HG03354 (cell line): ENCODE results near the gene METRN.
"Not testable (repeated sequence)": the region's sequence is repeated elsewhere in the genome, so short reads cannot be mapped to it uniquely, and the experiment has no call there.

Experiments used
- ATAC-seq: cut with Tn5 transposase; IDR thresholded peaks from one replicate; pipeline ENCODE4 v1.9.1; 2021; ENCODE audit warnings: mild to moderate bottlenecking; ENCODE audit not compliant: unreplicated experiment, poor library complexity, severe bottlenecking

METRN gene

DNA sequence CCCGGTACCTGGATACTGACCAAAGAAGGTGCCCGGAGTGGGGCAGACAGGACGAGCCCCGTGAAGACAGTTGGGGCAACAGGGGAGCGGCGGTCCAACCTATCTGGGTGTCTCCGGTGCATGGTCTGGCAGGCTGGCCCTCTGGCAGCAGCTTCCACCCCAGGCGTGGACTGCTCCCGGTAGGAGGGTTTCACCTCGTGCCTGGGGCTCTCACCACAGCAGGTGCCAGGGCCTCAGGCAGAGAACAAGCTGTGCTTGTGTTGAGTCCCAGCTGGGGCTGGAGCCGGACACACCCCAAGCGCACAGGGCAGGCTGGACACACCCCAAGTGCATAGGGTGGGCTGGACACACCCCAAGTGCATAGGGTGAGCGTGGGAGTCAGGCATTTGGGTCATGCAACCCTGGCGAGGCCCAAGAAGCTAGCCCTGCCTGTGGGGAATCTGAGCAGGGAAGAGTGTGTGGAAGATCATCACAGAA, 7.8 kb upstream of the METRN start:
- ATAC-seq: no peak

DNA sequence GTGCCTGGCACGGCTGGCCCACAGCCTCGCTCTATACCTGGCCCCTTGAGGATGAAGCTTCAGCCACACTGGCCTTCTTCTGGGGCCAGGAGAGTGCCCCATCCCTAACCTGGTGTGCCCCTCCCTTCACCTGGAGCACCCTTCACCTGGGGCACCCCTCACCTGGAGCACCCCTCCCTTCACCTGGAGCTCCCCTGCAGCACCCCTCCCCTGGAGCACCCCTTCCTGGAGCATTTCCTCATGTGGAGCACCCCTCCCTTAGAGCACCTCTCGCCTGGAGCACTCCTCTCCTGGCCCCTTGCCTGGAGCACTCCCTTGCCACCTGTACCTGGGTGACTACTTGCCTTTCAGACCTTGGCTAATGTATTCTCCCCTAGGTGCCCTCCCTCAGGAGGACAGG, 6.9 kb upstream of the METRN start:
- ATAC-seq: no peak

DNA sequence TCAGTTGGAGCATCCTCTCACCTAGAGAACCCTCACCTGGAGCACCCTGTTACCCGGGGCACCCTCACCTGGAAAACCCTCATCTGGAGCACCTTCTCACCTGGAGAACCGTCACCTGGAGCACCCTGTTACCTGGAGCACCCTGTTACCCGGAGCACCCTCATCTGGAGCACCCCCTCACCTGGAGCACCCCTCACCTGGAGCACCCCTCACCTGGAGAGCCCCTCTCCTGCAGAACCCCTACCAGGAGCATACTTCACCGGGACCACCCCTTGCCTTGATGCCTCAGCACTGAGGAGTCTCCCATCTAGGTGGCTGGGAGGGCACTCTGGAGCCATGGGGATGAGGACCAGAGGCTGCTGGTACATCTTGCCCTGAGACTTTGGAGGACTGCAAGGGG, 6.0 kb upstream of the METRN start:
- ATAC-seq: no peak

DNA sequence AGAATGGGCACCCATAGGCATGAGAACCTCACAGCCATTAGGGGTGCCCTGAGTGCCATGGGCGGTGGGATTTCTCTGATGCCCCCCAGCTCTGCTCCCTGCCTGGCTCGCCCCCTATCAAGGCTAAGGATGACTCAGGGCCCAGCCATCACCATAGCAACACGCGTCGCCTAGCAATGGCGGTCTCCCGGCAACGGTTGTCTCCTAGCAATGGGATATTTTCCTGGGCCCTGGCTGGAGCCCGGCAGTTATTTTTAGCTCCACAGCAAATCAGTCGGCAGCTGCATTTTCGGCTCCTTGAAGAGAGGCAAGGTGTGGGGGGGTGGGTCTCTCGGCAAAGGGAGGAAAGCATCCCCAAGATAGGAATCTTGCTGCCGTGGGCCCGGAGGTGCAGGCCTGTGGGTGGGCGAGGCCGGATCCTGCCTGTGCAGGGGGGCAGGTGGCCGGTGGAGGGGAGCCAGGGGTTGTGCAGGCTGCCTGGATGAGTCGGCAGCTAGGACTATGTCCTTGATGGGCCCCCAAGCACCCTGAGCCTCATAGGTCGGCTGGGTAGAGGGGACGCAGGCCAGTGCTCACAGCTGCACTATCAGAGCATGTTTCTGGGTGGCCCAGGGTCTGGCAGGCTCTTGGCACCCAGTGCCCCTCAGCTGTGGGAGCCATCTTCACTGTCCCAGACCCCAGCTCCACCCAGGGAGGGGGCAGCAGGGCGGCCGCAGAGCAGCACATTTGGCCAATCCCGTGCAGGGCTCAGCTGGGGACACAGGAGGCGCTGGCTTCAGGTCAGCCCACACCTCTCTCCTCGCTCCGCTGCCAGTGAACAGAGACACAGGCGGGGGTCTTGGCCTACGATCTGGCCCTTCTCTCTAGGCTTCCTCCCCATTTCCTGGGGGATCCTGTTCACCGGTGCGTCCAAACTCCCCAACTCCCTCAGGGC, 5.1 kb upstream of the METRN start:
- ATAC-seq: no peak

DNA sequence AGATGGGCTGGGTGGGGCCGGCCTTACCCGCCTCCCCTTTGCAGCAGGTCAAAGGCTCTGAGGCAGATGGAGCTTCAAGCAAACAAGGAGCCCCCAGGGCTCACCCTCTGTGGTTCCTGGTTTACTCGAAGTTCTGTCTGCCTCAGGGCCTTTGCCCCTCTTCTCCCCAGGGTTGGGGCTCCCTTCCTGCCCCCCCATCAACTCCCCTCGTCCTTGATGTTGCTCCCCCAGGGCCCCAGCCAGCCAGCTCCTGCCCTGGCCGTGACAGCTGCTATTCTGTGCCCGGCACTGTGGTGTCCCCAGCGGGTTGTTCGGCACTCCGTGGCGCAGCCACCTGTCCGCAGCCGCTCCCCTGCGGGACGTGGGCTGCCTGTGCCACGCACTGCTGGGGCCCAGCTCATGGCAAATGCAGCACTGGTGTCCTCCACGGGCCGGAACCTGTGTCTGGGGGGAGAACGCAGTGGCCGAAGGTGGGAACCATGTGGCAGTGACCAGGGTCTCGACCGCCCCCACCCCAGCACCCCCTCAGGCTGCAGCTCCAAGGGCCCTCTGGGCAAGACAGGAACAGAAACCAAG, 4.3 kb upstream of the METRN start:
- no peak for ATAC-seq

DNA sequence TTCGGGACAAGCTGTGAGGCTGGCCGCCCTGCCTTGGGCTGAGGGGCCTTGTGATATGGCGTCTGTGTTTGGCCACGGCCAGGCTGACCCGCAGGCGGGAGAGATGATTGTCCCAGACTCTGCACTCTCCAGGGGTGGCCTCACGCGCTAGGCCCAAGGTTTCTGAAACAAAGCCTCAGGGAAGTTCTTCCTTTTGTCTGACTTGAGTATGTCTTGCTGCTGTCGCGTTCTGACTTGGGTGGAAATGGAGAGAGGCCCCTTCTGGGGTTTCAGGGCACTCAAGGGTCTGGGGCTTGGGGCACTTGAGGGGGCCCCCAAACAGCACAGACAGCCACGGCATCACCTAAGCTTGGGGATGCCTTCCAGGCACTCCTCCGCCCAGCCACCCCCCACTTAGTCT, 3.8 kb upstream of the METRN start:
- ATAC-seq: no peak

DNA sequence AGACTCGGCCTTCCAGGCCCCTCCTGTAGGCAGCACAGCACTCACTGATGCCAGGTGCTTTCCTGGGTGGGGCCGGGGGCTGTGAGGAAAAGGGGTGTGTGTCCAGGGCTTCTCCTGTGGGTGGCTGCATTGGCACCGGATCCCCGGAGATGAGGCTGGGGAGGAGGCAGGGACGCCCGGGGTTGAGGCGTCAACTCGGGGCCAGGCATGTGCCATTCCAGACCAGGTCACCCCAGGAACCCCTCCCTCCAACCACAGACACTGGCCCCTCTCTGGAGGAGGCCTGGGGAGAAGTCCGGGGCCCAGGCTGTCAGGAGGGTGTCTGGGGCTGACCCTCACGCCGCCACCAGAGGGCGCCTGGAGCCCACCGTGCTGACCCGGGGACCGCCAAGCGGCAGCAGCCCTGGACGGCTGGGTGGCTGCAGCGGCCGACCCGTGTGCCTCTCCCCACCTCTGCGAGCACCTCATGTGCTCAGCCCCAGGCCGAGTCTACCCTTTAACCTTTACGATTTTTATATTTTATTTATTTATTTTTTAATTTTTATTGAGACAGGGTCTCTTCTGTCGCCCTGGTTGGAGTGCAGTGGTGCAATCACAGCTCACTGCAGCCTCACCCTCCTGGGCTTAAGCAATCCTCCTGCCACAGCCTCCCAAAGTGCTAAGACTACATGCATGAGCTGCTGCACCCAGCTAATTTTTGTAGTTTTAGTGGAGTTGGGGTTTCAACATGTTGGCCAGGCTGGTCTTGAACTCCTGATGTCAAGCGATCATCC, 3.2 kb upstream of the METRN start:
- no peak for ATAC-seq

DNA sequence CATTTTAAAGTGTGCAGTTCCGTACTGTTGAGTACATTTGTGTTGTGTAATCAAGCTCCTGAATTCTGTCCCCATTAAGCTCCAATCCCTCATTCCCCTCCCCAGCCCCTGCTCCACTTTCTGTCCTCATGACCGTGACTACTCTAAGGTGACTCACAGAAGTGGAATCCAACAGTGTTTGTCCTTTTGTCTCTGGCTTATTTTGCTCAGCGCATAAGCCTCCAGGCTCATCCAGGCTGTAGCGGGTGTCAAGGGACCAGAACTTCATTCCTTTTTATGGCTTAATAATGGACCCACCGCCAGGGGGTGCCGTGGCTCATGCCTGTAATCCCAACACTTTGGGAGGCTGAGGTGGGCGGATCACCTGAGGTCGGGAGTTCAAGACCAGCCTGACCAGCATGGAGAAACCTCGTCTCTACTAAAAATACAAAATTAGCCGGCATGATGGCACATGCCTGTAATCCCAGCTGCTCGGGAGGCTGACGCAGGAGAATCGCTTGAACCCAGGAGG, 2.1 kb upstream of the METRN start:
- not testable (repeated sequence) for ATAC-seq

DNA sequence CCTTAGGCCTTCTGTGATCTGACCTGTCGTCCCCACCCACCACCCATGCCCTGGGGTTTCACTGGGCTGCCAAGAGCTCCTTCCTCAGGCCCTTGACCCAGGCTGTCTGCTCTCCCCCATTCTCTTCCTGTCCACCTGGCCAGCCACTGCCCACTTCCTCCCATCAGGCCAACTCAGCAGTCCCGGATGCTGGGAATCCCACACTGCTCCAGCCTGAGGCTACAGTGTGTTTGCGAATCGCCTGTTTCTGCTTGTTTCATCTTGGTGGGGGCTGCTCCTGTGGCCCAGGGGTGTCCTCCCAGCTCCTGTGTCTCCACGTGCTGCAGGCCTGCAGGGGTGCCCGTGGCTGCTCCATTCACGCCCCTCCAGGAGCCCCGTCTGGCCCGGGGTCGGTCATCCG, 839 bp upstream of the METRN start:
- no peak for ATAC-seq

DNA sequence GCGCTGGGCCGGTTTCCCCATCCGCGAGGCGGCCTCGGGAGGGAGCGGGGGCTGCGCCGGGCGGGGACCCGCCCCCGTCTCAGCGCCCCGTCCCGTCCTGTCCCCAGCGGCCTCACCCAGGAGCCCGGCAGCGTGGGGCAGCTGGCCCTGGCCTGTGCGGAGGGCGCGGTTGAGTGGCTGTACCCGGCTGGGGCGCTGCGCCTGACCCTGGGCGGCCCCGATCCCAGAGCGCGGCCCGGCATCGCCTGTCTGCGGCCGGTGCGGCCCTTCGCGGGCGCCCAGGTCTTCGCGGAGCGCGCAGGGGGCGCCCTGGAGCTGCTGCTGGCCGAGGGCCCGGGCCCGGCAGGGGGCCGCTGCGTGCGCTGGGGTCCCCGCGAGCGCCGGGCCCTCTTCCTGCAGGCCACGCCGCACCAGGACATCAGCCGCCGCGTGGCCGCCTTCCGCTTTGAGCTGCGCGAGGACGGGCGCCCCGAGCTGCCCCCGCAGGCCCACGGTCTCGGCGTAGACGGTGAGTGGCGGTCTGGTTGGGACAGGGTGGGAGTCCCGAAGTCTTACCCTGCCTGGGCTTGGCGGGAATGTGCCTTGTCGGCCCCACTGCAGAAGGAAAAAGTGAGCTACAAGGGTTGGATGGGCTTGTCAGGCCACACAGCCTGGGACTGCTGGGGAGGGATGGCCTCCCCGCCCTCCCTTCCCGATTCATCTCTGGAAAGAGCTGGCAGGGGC, 720 bp downstream of the METRN start:
- ATAC-seq: peak; percentile 9

DNA sequence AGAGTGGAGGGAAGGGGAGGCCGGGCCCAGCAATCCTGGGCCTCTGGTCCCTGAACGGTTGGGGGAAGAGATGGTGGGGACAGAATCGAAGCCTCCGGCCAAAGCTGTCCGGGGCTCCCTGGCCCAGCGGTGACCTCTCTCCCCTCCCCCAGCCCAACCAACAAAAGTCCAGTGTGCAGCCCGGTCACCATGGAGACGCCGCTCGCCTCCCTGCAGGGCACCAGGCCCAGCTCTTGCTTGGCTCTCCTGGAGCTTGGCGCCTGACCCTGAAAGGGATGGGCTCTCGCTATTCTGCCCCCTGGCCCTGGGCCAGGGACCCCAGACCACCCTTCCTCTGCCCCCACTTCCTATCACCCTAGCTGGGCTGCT, 1.3 kb downstream of the METRN start:
- no peak for ATAC-seq

DNA sequence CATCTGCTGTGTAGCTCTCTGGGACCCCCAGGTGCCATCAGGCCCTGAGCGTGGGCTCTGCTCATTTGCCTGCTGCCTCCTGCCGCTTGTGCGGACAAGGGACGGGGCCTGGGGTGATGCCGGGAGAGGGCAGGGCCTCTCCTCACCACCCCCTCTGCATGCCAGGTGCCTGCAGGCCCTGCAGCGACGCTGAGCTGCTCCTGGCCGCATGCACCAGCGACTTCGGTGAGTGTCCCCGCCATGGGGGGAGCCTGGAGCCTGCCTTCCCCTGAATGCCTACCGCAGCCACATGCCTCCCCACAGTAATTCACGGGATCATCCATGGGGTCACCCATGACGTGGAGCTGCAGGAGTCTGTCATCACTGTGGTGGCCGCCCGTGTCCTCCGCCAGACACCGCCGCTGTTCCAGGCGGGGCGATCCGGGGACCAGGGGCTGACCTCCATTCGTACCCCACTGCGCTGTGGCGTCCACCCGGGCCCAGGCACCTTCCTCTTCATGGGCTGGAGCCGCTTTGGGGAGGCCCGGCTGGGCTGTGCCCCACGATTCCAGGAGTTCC, 1.9 kb downstream of the METRN start:
- no peak for ATAC-seq

DNA sequence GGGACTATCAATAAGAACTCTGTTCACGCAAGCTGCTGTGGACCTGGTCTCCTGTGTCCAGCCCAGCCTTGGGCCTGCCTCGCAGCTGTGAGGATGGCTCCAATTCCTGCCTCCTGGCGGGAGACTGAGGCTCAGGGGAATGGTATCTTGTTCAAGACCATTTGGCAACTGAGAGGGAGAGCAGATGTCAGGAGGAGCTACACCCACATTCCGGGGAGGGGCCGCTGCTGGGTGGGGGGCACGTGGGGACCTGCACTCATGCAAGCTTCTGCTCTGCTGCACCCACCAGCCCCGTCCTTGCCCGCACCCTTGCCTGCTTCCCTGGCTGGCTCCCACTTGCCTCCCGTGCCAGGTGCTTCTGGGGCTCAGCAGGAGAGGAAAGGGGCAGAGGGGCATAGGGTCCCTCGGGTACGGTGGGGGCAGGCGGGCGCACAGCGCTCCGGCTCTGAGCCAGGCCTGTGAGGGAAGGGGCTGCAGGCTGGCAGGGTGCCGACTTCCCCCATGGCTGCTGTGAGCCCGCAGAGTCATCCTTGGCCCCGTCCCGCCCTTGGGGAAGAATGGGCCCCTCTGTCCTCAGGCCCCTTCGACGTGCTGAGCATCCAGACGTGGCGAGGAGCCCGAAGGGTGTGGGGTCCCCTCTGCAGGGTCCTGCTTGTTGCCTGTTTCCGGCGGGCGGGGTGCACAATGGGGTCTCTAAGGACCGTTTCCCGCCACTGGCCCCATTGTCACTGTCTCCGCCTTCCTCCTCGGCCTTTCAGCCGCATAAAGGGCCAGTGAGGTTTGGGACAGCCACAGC, 2.7 kb downstream of the METRN start:
- no peak for ATAC-seq

DNA sequence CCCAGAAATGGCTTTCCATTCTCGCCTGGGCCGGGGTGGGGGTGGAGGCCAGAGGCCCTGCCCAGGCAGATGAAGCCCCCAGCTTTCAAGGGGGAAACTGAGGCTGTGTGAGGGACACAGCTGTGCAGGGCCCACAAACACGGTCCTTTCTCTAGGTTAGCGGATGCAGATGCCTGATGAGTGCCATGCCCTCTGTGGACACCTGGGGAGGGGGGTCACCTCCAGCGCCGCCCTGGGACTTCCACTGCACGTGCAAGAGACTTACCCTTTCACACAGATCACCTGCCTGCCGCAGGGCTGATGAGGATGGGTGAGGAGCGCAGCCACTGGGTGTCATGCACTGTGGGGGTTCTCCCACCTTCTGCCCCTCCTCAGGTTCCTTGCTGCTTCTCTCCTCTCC, 3.5 kb downstream of the METRN start:
- ATAC-seq: no peak

DNA sequence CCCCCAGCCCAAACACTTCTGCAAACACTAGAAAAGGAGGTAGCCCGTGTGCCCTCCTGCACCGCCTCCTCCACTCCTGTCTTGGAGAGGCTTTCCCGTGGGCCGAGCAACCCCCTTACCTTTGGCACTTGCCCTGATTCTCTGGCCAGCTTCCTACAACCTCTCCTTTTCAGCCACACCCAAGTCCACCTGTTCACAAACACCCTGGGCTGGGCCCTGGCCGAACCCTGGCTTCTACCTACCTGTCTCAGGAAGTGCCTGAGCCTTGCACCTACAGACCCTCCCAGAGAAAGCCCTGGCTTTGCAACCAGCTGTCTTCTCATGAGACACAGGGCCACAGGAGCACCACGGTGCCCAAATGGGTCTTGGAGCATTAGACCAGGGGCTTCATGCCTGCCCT, 4.0 kb downstream of the METRN start:
- ATAC-seq: no peak

DNA sequence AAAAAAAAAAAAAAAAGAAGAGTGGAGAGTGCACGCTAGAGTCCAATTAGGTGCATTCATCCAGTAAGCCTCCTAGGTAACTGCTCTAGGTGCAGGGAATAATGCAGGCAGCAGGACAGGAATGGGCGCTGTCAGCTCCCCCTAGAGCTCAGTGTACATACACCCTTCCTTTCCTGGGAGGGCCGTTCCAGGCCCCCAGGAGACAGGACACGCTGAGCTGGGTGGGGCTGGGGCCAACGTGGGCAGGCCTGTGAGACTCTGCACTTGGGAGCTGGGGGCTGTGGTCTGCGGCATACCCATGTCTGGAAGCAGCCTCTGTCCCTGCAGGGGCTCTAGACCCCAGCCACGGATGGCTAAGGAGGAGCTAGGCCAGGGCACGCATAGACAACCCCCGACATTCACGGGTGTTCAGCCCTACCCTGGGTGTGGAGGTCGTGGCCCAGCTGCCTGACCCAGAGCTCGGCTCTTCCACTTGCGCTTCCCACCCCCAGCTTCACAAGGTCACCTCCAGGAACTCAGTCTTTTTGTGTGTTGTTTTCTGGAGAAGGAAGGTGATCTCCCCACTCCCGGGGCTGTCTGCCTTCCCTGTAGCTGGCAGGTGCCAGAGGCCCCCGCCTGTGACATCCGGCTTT, 5.0 kb downstream of the METRN start:
- ATAC-seq: no peak

DNA sequence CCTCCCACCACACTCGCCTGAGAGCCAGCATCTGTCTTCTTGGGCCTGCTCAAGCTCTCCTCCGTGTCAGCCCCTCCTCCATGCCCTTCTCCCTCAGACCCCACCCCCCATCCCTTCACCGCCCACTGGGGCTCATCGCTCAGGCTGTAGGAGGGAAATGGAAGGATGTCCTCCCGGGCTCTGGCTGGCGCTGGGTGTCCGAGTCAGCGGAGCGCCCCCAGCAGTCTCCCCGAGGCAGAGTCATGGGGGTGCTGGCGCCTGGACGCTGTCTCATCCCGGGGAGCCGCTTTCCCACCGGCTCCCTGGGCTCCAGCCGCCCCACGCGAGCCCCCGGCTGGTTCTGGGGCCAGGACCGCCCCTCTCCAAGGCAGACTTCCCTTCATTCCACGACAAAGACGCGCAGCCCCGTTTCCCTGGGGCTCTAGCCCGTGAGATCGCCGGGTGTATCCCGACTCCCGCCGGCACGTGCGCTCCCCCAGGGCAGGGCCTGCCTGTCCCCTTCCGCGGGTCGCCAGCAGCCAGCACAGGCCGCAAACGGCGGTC, 5.6 kb downstream of the METRN start:
- ATAC-seq: no peak
